ENCODE results near the gene RETN.

The RETN gene

DNA sequence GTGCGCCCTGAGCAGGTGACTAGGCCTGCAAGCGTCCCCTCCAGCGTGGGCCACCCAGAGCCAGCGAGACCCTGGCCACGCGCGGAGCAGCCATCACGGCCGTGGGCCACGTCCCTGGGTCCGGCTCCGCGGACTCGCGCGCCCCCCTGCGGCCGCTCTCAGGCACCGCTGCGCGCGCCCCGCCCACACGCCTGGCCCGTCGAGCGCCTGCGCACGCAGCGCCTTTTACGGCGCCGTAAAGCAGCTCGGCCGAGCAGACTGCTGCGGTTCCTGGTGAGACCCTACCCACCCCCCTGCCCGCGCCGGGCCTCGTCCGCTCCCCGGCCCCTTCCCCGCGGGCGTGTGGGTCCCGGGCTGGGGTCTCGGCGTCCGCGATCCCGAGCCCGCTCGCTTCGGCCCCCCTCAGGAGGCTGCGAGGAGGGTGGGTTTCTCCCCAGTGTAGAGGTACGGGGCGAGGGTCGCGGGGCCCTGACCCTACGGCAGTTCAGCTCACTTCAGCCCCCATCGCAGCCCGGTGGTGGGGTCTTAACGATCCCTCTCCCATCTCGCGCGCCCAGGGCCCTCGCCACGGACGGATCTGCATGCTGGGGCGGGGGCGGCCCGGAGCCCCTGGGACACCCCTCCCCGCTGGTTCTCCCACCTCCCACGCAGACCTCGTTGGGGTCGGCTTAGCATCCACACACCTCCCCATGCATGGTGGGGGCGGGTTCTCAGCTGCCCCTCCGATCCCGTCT lies 11.9 kb downstream of the RETN start, which contains the start of gene TRAPPC5:
TRAPPC5 (plus strand) TSS at position 228 of the 734 bp plus-strand sequence. CDS start 1,421 bp downstream, outside the sequence.
- H3K4me3 ChIP-seq (ENCODE audit: low read length): peak within 1 kb of the TSS; percentile 90
- TF ChIP-seq ZNF274 (IDR thresholded peaks at IDR 0.05; ENCODE audit: low read depth, low read length): no peak

DNA sequence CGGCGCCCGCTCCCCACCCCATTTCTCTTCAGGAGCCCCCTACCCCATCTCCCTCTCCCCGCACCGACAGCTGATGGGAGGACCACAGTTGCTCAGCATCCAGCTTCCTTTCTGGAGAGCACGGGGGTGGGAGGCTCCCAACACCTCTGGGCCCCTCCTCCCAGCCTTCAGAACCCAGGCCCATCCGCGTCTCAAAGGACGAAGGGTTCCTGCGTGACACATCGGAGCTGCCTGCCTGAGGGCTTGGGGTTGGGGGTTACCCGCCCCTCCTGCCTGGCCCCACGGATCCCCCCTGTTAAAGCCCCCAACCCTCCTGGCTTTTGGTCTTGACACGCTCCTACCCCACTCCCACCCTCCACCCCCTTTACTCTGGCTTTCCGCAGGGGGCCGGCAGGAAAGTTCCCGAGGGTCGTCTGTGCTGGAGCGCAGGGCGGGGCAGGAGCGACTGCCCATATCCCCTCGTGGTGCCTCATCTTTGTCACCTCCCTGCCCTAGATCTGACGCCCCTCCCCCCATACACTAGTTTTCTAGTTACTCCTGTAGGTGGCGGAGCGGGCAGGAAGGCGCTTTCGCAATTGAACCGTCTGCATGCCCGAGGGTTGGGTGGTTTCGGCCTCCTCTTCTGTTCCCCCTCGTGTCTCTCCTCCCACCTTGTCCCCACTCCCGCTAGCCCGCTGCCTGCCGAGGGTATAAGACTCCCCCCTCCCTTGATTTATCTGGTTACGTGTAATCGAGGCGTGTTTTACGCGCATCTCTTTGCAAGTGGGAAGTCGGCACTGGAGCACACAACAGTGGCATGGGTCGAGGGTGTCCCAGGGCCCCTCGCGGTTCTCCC lies 12.7 kb downstream of the RETN start:
- TF ChIP-seq ZNF274 (IDR thresholded peaks at IDR 0.05; ENCODE audit: low read depth, low read length): no peak

DNA sequence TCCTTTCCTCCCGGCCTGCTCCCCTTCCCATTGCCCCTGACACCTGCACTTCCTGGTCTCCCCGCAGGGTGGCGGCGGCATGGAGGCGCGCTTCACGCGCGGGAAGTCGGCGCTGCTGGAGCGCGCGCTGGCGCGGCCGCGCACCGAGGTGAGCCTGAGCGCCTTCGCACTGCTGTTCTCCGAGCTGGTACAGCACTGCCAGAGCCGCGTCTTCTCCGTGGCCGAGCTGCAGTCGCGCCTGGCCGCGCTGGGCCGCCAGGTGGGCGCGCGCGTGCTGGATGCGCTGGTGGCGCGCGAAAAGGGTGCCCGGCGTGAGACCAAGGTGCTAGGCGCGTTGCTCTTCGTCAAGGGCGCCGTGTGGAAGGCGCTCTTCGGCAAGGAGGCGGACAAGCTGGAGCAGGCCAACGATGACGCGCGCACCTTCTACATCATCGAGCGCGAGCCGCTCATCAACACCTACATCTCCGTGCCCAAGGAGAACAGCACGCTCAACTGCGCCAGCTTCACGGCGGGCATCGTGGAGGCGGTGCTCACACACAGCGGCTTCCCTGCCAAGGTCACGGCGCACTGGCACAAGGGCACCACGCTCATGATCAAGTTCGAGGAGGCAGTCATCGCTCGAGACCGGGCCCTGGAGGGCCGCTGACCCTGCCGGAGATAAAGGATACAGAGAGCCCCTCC lies 13.5 kb downstream of the RETN start:
- H3K4me3 ChIP-seq (ENCODE audit: low read length): peak overlapping the region; percentile 90; the same call in 1 of the 2 replicates
- TF ChIP-seq ZNF274 (IDR thresholded peaks at IDR 0.05; ENCODE audit: low read depth, low read length): no peak

More for the DNA sequence above, 12.7 kb downstream of the RETN start:
- peak overlapping the region; percentile 90 for H3K4me3 ChIP-seq (ENCODE audit: low read length)

DNA sequence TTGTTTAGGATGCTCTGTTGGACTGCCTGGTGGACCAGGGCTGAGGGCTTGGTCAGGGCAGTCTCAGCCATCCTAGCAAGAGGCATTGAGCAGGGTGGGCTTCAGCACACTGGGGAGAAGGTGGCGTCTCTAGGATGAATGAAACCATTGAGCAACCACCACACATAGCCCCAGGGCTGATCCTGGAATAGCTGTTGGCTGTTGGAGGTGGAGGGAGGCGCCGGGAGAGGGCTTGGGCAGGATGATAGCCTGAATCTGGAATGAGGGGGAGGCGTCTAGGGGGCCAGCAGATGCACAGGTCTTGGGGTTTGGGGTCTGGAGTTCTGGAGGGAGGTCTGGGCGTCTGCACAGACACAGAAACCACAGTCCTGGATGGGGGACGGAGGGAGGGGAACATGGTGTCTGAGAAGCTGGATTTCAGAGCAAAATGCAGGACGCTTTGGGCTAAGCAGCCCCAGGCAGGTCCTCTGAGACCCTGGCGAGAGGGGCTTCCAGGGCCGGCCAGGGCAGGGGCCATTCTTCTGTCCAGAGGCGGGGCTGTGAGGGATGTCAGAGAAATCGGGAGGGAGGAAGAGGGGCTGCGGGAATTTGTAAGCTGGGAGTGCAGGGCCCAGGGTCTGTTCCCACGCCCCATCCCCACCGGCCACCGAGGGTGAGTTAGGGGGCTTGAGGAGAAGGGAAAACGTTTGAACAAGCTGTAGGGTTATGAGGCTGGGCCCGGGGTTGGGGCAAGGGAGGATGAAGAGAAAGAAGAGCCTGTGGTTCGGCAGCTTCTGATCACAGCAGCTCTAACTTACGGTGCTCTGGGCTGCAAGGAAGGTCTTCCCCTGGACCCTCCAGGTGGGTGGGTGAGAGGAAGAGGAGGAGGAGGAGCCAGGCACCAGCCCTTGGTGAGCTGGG lies 16.9 kb downstream of the RETN start:
- TF ChIP-seq ZNF274 (IDR thresholded peaks at IDR 0.05; ENCODE audit: low read depth, low read length): no peak
- no peak overlapping the region for H3K4me3 ChIP-seq (ENCODE audit: low read length)

DNA sequence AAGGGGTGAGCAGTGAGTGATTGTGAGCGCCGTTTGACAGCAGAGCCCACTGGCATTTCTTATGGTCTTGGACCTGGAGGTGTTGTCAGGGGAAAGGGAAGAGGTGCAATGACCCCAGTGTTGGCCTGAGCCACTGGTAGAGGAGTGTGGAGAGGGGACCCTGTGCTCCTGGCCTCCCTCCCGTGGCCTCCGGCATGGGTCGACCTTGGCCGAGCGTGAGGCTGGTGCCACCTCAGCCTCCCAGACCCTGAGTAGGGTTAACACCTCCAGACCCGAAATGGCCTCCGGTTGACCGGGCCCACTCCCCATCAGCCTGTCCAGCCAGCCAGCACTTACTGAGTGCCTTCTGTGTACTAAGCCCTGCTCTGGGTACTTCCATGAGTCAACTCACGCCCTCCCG lies 18.3 kb downstream of the RETN start:
- no peak overlapping the region for H3K4me3 ChIP-seq (ENCODE audit: low read length)
- TF ChIP-seq ZNF274 (IDR thresholded peaks at IDR 0.05; ENCODE audit: low read depth, low read length): no peak

DNA sequence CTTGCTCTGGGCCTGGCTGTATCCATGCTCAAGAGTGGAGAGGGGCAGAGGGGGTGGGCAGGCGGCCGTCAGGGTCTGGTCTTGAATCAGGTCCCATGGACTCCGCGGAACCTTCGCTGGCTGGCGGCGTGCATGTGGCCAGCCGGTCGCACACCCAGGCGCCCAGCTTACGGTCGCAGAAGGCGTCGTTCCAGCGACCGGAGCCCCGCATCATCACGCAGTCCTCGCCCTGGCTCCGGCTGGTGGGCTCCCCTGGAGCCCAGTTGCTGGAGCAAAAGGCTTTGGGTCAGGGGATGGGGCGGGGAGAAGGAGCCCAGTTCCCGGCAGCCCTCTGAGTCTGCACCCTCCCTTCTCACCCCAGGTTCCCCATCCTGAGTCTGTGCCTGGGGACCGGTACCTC lies 20.3 kb downstream of the RETN start:
- no peak overlapping the region for H3K4me3 ChIP-seq (ENCODE audit: low read length)
- no peak for TF ChIP-seq ZNF274 (IDR thresholded peaks at IDR 0.05; ENCODE audit: low read depth, low read length)

DNA sequence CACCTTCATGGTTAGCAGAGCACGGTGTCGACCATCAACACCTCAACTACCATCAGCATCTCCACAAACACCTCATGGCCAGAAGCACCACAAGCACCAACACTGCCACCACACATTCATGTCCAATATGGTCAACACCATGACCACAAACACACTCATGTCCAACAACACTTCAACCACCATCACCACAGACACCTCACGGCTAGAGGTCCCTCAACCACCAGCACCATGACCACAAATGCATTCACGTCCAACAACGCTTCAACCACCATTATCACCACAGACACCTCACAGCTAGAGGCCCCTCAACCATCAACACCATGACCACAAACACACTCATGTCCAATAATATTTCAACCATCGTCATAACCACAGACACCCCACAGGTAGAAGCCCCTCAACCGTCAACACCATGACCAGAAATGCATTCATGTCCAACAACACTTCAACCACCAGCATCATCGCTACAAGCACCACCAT lies 22.0 kb downstream of the RETN start:
- H3K4me3 ChIP-seq (ENCODE audit: low read length): no peak overlapping the region
- no peak for TF ChIP-seq ZNF274 (IDR thresholded peaks at IDR 0.05; ENCODE audit: low read depth, low read length)

DNA sequence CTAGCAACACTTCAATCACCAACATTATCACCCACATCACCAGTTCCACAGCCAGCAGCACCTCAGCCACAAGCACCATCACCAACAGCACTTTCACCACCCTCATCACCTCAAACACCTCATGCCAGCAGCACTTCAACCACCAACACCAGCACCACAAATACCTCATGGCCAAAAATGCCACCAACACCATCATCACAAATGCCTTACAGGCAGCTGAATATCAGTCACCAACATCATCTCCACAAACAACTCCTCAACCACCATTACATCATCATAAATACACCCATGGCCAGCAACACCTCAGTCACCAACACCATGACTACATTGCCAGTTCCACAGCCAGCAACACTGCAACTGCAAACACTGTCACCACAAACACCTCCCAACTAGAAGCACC lies 22.6 kb downstream of the RETN start:
- no peak overlapping the region for H3K4me3 ChIP-seq (ENCODE audit: low read length)
- no peak for TF ChIP-seq ZNF274 (IDR thresholded peaks at IDR 0.05; ENCODE audit: low read depth, low read length)

DNA sequence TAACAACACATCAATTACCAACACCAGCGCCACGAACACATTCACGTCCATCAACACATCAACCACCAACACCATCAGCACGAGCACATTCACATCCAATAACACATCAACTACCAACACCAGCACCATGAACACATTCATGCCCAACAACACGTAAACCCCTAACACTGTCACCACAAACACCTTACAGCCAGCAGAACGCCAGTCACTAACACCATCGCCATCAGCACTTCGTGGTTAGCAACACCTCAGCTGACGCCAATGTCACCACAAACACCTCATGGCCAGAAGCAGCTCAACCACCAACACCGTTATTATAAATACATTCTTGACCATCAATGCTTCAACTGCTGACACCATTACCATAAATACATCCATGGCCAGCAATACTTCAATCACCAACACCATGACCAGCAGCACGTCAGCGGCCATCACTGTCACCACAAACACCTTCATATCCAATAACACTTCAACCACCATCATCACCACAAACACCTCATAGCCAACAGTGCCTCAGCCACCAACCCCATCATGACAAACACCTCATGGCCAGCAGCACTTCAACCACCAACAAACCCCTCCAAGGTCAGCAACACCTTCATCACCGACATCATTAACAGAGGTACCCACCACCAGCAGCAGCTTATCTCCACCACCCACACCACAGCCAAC lies 23.7 kb downstream of the RETN start:
- no peak for TF ChIP-seq ZNF274 (IDR thresholded peaks at IDR 0.05; ENCODE audit: low read depth, low read length)
- H3K4me3 ChIP-seq (ENCODE audit: low read length): peak overlapping the region; percentile 18; the same call in 1 of the 2 replicates

DNA sequence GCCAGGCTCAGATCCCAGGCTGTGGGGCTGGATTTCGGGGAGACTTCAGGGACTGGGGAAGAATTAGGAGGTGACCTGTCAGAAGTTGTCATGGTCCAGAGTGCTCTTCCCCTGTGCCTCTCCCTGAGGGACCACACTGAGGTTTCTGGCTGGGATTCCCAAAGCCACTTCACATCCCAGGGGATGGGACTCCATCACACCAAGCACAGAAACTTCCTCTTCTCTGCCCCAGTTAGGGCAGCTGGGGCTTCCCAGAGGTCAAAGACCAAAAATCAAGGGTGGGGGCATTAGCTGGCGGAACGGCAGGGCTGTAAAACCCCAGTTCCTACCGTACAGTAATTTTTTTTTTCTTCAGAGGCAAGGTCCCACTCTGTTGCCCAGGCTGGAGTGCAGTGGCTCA lies 25.6 kb downstream of the RETN start:
- no peak overlapping the region; the same call in 1 of the 2 replicates for H3K4me3 ChIP-seq (ENCODE audit: low read length)
- TF ChIP-seq ZNF274 (IDR thresholded peaks at IDR 0.05; ENCODE audit: low read depth, low read length): no peak

DNA sequence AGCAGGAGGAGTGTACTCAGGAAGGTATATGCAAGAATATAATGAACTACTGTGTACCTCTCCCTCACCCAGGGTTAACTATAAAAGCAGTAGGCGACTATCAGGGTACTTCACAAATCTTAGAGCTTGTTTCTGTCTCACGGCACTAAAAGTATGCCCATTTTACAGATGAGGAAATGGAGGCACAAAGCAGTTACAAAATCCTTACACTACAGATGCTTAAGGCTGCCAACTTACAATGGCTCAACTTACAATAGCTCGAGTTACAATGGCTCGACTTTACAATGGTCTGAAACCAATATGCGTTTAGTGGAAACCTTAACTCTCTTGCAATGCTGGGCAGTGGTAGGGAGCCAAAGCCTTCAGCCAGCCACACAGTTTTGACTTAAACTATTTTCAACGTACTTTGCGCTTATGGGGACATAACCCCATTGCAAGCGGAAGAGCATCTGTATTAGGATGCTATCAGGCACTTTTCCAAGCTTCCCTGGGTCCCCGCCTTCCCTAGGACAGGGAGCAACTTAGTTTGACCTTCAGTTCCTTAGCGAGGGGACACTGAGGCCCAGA lies 29.0 kb downstream of the RETN start:
- TF ChIP-seq ZNF274 (IDR thresholded peaks at IDR 0.05; ENCODE audit: low read depth, low read length): no peak
- peak overlapping the region; percentile 80; the same call in 1 of the 2 replicates for H3K4me3 ChIP-seq (ENCODE audit: low read length)

DNA sequence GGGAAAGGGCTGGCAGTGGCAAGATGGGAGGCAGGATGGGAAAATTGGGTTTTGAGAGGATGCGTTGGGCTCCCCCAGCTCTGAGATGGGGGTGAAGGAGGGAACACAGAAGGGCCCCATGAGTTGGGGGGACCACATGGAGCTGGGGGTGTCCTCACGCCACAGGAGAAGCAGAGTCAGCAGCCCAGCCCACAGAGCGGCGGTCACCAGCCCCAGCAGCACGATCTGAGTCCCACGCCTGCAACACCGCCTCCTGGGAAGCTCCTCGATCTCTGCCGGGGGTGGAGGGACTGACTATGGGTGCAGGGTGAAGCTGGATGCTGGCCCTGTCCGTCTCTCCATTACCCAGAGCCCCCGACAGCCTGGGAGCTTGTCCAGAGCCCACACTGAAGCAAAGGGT lies 29.7 kb downstream of the RETN start:
- H3K4me3 ChIP-seq (ENCODE audit: low read length): peak overlapping the region; percentile 80
- TF ChIP-seq ZNF274 (IDR thresholded peaks at IDR 0.05; ENCODE audit: low read depth, low read length): no peak

All from GM08714 (cell line).